Hepatocyte (in vitro differentiated cells): ENCODE results near the gene USP48.
"Not testable (repeated sequence)": the region's sequence is repeated elsewhere in the genome, so short reads cannot be mapped to it uniquely, and the experiment has no call there.

Source experiments
- CTCF ChIP-seq: fragments of 200-600 bp; sonication (generic); IDR thresholded peaks from 2 replicates; pipeline ENCODE4 v1.5.1; 2016; ENCODE audit warnings: antibody characterized with exemption, mild to moderate bottlenecking; ENCODE audit not compliant: poor library complexity
- EZH2 ChIP-seq: fragments of 200-600 bp; sonication (generic); IDR thresholded peaks from 2 replicates; pipeline ENCODE4 v1.6.1; 2016; ENCODE audit warnings: antibody characterized with exemption, mild to moderate bottlenecking, borderline replicate concordance

GRCh38 chr1:21776925-21777324 is 6.0 kb downstream of the USP48 start:
- not testable (repeated sequence) for TF ChIP-seq EZH2, CTCF
